HG02763 (cell line): ENCODE measurements around the gene HDAC9.

Source experiments
- ATAC-seq: cut with Tn5 transposase; IDR thresholded peaks from one replicate; pipeline ENCODE4 v1.9.1; 2021; ENCODE audit warnings: mild to moderate bottlenecking, moderate library complexity; ENCODE audit not compliant: unreplicated experiment

Gene HDAC9

DNA sequence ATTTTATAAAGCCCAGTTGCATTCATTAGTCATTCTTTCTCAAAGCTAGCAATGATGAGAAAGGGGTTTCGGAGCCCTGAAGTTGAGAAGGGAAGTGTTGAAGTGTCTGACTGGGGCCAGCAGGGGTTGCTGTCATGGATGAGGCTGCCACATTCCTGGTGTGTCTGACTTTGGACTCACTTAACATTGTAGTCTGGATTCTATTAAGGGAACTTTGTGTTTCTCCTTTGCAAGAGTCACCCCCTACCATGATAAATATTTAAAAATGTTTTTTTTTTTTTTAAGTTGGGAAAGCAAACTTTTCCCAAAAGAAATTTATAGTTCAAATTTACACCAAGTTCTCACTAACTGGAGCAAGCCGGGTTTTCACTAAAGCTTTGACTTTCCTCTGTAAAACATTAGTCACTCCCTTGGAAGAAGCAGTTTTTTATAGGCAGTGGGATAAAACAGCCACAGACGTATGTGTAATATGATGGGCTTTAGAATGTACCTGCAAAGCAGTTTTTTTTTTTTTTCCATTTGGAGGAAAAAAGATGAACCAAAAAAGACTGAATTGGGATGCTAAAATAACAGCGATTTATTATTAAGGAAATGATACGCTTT is 378.3 kb downstream of the HDAC9 start:
- no peak for ATAC-seq

DNA sequence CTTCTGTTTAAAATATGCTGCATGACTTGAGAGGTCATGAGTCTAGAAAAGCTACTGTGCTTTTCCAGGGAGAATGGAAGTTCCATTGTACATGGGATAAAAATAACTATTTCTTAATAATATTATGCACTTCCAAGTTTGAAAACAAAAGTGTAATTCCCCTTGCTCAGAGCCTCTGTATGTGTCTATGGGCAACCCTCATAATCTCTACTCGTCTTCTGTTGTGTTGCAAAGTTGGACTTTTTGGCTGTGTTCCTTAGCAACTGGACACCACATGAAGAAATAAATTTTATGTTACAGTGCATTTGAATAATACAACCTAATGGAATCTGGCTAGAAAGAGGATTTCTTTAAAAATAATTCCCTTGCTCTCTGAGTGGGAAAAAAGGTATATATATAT is 379.3 kb downstream of the HDAC9 start:
- no peak for ATAC-seq

DNA sequence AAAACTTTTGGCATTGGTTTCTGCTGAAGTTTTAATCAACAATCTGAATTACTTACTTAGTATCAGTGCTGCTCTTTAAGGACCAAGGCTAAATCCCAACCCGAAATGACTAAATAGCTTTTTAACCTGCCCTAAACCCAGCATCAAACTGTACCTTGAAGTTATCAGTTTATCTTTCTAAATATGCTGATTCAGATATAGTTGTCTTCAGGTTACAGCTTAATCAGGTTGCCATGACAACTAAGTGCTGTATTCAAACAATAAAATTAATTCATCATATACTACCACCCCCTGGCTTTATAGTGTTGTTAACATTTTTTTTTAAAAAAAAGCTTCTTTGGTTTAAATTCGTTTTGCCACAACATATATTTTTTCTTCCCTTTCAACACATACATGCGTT is 382.3 kb downstream of the HDAC9 start:
- ATAC-seq = no peak

DNA sequence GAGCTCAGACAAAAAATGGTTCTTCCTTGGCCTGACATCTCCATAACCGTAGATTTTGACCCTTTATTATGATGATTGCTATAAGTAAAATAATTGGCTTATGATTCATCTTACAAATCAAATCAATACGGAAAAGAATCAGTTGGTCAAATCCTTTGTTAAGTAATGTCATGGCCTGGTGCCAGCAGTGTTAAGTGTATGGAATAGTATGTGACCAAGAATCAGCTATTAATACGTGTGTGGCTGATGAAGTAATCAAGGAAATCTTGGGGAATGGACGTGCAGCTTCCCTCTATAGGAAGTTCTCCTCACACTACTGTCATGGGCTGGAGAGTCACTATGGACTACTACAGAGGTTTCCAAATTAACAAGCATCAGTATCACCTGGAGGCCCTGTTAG is 391.3 kb downstream of the HDAC9 start:
- no peak for ATAC-seq

DNA sequence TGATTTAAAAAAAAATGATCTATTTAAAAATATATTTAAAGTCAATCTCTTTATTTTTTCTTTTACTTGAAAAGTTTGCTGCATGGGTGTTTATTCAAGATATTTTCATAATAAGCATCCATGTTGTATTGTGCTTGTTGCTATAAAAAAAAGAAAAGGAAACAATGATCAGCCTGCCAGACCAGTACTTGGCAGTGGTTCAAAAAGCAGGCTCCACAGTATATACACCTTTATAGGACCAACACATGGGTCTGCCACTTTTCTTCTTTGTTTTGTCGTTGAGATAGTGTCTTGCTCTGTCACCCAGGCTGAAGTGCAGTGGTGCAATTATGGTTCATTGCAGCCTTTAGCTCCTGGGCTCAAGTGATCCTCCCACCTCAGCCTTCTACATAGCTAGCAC is 393.9 kb downstream of the HDAC9 start:
- ATAC-seq = no peak

DNA sequence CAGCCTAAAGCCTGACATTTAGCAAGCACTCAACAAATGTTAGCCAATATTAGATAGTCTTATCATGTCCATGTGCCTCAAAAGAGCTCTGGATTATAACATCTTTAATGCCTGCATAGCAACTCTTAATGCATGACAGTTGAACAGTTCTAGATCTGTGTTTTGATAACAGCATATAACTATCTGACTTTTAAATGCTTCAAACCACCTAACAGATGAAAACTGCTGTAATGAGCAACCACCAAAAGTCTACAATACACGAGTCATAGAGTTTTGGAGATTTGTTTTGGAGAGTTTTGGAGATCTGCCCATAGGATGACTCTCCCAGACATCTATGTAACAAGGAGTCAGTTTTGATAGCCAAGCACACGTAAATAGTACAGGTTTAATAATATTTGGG is 394.6 kb downstream of the HDAC9 start:
- no peak for ATAC-seq

DNA sequence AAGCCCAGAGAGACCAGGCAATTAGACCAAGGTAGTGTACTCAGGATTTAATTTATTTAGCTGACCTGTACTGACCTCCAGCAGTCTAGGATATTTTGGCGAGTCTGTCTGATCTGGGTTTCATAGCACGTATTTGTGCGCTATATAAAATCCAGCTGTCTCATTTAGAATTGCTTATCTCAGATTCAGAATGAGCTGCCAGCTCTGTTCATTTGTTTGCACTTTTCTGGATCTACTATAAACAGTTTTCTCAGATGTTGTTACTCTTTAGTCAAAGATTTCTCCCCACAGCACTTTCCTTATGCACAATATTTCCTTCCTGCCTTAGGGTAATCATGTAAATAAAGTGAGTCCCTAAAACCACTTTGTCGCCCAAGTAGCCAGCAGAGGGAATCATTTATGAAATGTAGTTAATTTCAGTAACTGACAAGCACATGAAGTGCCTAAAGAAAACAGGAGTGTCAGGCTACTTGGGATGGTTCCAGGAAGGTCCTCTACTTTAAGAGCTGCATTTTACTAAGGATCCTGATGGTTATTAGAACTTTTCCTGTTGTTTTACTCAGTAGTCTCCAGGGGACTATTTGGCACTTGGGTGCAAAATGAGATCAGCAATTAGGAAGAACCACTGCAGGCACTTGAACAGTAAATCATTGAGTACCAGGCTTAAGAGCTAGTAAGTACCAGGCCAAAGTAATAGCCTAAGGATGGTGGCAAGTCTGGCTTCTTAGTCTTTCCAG is 395.5 kb downstream of the HDAC9 start:
- no peak for ATAC-seq

DNA sequence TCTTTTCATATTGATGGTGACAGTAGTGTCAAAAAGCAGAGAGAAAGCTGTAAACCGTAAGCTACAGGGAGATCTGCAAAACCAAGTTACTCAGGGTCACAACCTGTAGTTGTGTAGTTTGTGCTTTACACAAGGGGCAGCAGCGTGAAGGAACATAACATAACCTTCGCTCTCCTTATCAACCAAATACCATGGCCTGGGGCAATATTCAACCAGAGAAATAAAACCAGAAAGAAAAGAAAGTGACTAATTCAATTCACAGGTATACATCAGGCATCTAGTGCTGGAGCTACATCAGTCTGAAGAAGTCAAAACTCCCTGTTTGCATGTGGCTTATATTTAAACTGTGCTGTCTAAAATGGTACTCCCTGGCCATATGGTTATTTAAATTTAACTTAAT is 397.6 kb downstream of the HDAC9 start:
- ATAC-seq = no peak

DNA sequence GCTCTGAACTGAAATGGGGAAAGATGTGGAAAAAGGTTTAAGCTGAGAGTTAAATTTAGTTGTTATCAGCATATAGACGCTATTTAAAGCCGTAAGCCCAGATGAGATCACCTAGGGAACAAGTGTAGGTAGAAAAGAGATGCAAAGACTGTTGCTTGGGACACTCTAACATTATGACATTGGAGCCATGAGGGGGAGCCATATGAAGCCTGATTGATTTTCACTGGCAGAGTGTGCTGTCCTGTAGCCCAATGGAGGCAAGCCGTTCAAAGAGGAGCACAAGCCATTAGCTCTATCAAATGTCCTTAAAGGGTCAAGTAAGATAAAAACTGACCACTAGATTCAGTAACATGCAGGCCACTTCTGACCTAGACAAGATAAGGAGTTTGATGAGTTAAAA is 398.6 kb downstream of the HDAC9 start:
- ATAC-seq = no peak

DNA sequence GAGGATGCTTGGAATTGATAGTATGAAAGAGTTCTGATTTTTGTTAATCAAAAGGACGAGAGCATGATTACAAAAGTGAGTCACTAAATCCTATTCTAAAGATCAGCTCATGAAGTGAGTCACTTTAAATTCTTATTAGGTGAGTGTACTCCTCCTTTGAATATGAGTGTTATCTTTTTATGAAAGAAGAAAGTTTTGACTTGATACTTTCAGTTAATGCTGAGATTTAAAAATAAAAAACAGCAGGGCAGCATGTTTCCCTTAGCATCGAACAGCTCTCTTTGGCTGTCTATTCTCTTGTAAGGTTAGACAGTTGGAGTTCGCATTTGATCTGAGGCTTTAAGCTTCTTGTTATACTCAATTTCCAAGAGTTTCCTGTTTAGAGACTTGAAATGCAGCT is 399.9 kb downstream of the HDAC9 start:
- no peak for ATAC-seq

DNA sequence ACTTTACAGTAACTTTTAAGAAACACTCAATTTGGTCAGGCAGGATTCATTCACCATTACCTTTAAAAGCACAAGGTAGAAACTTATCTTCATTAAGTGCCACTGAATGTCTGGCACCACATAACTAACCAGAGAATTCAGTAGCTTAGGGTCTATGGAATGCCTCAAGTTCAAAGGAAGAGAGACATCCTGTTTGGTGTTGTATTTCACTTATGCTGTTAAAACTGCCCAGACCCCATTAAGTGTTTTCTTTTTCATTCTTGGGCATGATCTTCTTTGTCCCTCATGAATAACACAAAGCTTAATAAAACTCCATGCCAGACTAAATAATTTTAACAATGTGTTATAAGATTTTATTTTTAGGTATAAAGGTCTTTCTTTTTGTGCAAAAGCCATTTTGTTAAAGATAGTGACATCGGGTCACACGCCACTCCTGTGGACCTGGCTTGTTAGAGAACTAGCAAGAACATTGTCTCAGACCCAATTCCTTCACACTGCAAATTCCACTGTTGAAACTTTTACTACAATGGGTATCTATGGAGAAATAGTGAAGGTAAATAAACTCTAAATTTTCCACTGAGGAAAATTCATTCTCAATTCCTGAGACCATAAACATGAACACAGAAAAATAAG is 400.9 kb downstream of the HDAC9 start:
- ATAC-seq = no peak

DNA sequence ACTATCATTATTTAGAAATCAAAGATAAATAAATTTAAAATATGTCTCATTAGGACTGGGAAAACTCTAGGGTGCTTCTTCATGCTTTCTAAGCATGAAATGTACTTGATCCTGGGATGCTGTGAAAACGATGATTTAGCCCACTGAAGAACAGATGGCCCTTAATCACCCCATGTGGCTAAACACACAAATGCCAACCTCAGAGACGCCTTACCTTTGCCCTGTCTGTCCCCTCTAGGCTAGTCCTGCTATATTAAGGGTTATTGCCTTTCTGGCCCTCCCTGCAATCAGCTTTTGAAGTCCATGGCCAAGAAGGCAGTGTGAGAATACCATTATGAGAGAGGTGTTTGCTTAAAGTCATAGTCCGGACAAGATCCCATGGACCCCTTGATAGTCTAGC is 404.7 kb downstream of the HDAC9 start:
- ATAC-seq = no peak

DNA sequence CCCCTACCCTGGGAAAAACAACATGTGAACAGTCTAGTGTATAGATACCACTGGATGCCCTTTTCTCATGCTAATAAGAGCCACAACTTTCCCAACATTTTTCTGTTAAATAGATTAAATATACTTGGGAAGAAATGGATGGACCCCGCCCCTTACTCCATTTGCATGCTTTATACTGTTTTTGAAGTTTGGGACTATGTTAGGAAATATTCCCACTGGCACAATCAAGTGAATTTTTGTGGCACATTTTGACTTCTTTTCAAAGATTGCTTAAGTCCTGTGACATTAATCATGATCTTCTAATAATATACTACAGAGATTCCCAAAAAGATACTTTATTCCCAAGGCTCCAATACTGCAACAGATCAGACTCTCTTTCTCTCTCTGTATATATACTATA is 405.3 kb downstream of the HDAC9 start:
- ATAC-seq = no peak

DNA sequence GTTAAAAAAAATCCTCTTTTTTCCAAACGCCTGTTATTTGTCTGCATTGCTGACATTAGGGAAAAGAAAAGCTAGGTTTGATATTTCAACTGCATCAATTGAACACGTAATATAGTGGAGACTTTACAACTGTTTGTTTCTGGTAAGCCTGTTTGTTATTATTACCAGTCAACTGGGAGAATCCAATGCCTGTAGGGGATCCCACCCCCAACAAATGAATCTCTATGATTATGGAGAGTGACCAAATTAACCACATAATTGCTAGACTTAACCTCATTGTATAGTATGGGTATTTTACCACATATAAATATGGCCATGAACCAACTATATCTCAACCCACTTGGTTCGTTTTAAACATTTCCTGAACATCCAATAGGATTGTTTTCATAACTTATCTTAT is 405.8 kb downstream of the HDAC9 start:
- no peak for ATAC-seq

DNA sequence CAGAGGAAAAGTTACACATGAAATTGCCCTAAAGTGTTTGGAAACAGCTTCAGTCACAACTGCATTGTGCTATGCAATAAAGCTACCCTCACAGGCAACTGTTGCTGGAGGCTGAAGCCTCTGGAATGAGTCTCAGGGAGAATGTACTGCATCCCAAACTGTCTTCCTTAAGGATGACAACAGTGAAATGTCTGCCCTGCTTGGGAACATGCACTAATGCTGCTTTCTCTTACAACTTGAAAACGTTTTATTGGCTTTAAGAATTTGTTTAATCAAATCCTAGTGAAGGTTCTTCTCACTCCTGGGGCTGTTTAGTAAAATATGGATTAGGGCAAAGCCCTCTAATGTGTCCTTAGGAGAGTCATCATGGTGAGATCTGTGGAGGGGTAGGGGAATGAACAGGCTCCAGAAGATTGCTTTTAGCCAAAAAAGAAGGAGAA is 406.5 kb downstream of the HDAC9 start:
- no peak for ATAC-seq

DNA sequence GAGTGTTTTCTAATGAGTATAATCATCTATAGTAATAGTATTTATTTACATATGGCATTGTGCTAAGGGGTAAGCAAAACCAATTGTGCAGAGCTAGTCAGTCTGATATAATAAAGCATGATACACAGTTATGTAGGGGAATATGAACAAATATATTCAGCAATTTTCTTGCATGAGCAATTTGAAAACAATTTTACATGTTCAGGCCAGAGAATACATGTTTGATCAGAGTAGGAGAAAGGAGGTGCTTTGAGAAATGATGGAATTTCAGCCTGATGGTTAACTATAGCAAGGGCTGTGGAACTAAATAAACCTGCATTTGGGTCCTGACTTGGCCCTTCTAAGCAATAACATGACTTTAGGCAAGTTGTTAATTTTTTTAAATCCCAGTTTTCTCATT is 407.3 kb downstream of the HDAC9 start:
- ATAC-seq = no peak

DNA sequence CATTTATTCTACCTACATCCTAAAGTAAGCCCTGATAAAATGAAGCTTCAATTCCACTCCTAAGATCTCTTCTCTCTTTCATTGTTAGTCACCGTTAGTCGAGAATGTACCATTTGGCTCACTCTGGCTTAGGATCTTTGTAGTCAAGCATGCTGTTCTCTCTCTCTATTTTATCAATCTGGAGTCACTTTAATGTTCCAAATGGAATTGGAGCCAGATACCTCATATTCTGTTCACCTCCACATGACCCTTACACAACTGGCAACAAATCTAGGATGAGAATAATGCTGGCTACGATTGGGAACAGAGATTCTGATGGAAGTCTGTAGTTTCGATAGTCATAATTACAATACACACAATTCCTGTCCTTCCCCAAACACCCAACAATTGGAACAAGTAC is 408.1 kb downstream of the HDAC9 start:
- no peak for ATAC-seq

DNA sequence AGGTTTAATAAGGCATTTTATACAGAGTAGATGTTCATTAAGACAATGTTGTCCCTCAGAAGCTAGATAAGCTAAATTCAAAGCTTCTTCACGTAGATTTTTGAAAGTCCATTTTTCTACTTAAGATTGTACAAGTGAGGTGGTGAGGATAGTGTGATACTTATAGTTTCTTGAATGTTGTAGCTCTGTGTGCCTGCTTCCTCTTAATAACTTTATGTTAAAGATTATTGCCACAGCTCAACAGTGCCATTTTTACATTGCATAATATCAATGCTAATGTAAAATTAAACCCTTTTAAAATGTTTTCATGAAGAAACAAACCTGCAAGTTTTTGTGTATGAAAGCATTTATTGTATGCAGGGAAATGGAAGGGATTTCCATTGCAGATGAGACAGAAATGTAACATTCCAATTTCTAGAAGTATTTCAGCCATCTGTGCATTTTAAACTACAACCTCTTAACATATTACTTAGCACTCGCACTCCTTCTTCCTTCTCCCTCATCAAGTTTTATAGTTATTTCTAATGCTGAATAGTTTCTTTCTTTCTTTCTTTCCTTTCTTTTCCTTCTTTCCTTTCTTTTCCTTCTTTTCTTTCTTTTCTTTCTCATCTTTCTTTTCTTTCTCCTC is 409.9 kb downstream of the HDAC9 start:
- no peak for ATAC-seq

DNA sequence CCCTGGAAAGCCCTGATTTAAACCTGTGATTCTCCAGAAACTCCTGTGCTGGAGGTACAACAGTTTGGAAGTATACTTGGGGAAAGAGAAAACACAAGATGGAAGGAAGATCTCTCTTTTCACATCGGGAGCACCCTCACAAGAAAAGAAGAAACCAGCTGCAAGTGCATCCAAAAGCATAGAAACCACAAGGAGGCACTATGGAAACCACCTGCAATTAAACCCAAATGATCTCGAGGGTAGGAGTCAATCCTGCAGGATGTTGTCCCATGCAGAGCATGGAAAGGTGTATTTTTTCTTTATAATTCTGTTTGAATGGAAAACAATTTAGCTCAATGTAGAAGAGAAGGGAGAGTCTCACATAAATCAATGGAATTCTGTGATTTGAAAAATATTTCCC is 411.4 kb downstream of the HDAC9 start:
- ATAC-seq = no peak

DNA sequence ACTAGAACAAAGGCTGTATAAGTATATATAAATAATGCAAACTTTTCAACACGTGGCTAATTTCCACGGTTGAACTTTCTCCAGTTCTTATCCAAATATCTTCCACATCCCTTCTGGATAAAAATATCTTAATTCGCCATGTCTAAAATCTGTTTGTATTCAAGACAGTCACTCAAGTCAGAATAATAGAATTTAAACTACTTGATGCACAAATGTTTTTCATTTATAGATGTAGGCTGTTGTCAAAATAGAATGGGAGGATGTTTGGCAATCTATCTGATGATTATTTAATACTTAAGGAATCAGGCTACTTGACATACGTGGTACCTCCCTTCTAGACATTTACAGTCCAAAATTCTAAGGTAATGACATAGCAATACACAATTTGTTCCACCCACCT is 417.6 kb downstream of the HDAC9 start:
- ATAC-seq = no peak

DNA sequence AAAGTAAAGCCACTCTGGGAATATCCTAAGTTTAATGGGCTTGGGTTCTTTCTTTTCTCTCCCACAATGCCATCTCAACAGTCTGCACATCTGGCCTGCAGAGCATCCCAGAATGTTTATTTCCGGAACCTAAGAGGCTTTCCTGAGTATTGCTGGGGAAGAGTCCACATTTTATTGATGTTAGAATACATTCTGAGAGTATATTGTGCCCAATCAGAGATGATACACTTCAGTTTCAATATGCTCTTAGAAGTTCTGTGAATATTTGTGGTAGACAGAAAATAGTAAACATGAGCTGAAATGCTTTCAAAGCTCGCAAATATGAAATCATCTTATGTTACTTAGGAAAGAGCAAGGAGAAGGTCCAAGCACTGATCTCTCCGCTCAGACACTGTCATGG is 421.3 kb downstream of the HDAC9 start:
- no peak for ATAC-seq

DNA sequence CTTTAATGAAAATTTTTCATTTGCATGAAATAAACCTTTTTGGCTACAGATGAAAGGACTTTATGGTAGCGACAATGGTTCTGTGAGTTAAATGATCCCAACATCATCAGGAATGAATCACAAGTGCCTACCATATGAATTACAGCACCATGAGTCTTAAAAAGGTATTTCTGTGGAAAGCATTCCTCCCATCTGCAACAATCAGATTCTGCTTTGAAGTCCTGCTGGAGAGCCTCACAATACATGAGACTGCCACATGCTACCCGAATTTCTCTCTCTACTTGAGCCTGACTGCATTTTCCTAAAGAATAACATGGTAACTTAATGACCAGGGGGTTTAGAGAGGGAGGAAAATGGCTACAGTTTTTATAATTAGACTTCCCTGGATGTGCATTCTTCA is 431.6 kb downstream of the HDAC9 start:
- ATAC-seq = no peak
